ENCODE results near the gene RPP40.
"Not testable (repeated sequence)": the region's sequence is repeated elsewhere in the genome, so short reads cannot be mapped to it uniquely, and the experiment has no call there.

RPP40 gene, protein sequence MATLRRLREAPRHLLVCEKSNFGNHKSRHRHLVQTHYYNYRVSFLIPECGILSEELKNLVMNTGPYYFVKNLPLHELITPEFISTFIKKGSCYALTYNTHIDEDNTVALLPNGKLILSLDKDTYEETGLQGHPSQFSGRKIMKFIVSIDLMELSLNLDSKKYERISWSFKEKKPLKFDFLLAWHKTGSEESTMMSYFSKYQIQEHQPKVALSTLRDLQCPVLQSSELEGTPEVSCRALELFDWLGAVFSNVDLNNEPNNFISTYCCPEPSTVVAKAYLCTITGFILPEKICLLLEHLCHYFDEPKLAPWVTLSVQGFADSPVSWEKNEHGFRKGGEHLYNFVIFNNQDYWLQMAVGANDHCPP

DNA sequence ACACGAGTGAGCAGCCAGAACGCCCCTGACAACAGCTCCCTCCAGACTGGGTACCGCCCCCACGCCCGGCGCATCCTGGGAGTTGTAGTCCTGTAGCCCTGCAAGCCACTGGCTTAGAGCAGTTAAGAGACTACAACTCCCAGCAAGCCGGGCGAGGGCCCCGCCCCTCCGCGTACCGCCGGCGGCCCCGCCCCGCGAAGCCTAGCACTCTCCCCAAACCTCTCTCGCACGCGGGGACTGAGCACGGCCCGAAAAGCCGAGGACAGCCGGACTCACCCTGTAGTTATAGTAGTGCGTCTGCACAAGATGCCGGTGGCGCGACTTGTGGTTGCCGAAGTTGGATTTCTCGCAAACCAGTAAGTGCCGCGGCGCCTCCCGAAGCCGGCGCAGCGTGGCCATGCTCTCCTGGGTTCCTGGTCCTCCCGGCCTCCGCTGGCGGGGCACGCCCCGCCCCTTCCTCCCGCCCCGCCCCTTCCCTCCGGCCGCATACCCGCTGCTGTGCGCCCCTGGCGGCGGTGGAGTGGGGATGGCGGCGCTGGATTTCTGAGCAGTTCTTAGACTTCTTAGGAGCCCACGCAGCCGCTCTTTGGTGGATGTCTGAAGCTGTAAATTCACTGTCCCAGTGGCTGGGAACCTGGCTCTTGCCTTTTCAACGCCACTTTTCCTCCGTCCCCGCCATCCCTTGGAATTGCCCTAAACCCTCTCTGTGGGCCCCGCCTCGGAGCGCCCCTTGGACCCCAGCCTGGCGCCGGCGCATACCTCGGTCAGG is at the start of gene RPP40:
Gene RPP40 (minus strand): TSS at position 434 of the 769 bp plus-strand sequence. CDS start 35 bp downstream, at position 399.
- peak; percentile 97 for DNase-seq (ENCODE audit: low spot score)

DNA sequence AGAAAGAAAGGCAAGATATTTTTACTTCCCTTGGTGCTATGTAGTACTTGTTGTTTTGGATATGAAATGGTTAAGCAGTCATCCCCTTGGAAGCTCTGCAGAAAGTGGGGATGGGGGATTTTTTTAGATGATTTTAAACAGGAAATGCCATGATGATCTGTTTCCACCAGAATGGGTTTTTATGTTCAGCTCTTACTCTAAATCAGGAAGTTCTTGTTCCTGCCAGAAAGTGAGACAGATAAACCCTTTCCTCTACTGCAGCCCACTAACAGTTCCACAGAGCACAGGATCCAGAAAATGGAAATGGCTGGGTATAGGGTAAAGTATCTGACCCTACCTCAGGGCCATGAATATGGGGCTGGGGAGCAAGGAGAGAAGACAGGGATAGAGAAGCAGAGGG is 49.2 kb upstream of the RPP40 start:
- no peak for DNase-seq (ENCODE audit: low spot score)

DNA sequence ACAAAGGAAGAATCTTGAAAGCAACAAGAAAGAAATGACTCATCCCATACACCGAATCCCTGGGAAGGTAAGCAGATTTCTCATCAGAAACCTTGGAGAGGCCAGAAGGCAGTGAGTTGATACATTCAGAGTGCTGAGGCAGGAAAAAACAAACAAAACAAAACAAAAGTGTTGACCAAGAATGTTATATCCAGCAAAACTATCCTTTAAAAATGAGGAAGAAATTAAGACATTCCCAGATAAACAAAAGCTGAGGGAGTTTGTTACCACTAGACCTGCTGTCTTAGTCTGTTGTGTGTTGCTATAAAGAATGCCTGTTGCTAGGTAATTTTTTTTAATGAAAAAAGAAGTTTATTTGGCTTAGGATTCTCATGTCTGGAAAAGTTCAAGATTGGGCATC is 47.6 kb upstream of the RPP40 start:
- no peak for DNase-seq (ENCODE audit: low spot score)

DNA sequence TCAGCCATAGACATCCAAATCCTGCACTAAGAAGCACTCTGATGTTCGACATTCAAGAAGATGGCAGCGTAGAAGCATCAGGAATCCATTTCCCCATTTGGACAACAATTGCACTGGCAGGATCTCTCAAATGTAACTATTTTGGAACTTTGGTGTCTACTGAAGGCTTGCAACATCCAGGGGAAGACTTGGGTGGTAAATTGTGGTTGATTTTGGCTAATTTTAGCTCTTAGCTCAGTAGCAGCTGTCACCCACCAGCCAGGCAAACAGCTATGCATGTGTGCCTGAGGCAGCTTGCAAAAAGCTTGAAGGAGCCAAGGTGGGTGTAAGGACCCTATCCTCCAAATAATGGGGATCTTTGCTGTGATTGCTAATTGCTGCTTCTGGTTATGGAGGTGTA is 46.2 kb upstream of the RPP40 start:
- DNase-seq (ENCODE audit: low spot score) = no peak

DNA sequence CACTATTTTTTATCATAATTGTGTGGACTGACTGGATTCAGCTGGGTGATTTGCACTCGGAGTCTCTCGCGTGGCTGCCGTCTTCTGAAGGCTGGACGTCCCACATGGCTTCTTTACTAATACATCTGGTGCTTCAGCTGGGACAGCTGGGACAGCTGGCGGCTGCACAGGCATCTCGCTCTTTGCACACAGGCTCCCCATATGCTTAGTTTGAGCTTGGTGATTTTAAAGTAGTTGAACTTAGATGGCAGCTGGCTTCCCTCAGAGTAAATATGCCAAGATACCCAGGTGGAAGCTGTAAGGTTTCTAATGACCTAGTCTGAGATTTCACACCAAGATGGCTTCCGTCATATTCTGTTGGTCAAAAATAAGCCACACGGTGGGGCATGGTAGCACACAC is 42.6 kb upstream of the RPP40 start:
- DNase-seq (ENCODE audit: low spot score) = no peak

DNA sequence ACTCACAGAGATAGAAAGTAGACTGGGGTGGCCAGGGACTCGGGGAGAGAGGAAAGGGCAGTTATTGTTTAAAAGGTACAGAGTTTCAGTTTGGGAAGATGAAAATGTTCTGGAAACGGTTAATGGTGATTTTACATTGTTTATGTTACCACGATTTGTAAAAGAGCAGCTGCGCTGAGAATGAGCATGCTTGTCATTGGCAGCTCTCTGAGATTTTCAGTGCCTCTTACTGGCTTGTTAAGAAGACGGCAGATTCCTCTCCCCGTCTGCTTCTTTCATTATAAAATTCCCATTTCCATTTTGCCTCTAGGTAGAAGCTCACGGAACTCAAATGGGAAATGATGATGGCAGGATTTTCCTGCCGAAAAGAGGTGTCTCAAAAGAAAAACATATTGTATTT is 41.6 kb upstream of the RPP40 start:
- DNase-seq (ENCODE audit: low spot score) = no peak

DNA sequence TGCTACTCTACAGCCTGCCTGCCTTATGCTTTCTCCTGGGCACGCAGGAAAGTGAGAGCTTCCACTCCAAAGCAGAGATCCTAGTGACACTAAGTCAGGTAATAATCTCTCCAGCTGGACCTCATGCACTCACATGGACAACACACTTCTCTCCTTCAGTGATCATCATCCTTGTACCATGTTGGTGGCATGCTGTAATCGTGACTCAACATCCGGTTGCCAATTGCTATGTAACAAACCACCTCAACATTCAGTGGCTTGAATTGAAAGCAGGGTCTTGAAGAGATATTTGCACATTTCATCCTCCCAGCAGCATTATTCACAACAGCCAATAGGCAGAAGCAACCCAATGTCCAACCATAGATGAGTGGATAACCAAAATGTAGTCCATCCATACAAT is 41.0 kb upstream of the RPP40 start:
- no peak for DNase-seq (ENCODE audit: low spot score)

DNA sequence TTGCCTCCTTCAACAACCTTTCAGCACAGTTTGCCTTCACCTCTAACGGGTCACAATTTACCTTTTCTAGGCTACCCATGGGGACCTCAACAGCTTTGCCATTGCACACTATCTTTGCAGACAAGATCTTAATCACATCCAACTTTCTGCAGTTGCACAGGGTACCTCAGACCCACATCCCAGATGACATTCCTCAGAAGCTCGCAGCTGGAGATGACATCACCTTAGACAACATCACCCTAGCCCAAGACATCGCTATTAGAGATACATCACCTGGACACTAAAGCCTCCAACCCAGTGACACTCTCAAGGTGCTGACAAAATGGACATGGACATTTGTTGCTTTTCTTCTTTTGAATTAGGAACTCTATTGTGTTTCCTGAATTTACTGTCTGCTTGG is 38.6 kb upstream of the RPP40 start:
- no peak for DNase-seq (ENCODE audit: low spot score)

DNA sequence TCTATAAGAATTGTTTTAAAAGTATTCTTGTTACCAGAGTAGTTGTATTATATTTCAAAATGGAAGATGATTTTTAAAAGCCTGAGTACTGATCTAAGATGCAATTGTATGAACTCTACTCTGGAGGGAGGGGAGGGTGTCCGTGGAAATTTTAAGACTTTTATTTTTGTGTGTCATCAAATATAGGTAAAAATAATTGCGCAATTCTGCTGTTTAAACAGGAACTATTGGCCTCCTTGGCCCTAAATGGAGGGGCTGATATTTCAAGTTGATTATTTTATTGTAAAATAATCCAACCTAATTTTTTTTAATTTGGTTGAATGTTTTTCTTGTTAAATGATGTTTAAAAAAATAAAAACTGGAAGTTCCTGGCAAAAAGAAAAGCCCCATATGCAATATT is 38.1 kb upstream of the RPP40 start:
- no peak for DNase-seq (ENCODE audit: low spot score)

DNA sequence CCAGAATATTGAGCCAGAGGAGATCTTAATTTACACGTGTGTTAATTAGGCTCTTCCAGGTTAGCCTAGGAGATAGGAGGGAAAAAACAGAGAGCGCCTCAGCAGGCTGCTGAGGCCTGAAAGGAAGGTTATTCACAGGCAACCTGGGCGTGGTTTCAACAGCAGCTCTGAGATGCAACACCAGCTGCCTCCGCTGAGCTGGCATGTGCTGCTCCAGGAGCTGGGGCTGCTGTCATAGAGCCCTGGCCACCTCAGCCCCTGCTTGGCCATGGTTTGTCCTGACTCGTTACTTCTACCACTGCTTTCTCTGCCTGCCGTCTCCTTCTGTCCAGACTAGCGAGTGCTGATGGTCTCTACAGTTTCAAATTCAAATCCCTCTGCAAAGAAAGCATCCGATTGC is 32.4 kb upstream of the RPP40 start:
- DNase-seq (ENCODE audit: low spot score) = no peak

DNA sequence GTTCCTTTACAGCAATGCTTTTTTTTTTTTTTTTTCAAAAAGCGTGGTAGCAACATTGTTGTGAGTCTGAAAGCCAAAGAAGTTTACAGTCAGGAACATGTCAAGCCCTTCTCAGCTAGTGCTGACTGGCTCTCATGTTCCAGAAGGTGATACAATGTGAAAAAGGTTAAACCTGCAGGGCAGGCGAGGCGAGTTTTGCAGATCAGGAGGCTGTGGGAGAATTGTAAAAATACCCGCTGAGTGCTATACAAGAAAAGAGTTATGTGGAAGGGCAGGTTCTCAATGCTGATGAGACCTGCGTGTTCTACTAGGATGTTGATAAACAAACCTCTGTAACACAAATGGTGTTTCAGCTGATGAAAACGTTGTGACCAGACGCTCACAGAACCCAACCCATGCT is 30.9 kb upstream of the RPP40 start:
- DNase-seq (ENCODE audit: low spot score) = no peak

DNA sequence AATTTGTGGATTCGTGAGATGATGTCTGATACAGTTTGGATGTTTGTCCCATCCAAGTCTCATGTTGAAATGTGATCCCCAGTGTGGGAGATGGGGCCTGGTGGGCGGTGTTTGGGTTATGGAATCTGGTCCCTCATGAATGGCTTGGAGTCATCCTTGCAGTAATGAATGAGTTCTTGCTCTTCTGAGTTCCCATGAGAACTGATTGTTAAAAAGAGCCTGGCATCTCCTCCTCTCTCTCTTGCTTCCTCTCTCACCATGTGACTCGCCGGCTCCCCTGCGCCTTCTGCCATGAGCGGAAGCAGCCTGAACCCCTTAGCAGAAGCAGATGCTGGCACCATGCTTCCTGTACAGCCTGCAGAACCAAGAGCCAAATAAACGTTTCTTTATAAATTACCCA is 30.5 kb upstream of the RPP40 start:
- DNase-seq (ENCODE audit: low spot score) = no peak

DNA sequence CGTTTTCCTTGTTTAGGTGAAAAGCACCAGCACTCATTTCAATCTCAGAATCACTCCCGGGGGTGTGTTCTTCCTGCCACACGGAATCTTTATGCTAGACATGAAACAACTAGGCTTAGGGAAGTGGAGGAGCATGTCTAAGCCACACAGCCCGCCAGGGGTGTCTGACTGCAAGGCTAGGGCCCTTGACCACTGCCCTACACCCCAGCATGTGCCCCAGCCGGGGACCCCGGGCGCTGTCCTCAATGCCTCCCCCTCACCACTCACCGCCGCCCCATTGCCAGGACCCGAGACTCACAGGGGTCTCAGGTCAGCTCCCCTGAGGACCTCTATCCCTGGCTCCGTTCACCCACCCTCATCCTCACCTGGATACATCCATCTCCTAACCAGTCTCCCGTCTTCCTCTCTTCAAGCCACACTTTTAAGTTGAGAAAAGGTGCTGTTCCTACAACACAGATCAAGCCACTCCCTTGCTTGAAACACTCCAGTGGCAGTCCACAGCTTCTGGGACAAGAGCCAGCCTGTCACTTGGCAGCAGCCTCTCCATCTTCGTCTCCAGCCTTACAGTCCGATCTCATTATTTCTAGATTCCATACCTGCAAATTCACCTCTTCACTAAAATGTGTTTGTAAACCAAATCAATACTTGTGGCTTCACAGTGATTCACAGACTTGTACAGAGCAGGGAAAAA is 29.5 kb upstream of the RPP40 start:
- DNase-seq (ENCODE audit: low spot score) = not testable (repeated sequence)

DNA sequence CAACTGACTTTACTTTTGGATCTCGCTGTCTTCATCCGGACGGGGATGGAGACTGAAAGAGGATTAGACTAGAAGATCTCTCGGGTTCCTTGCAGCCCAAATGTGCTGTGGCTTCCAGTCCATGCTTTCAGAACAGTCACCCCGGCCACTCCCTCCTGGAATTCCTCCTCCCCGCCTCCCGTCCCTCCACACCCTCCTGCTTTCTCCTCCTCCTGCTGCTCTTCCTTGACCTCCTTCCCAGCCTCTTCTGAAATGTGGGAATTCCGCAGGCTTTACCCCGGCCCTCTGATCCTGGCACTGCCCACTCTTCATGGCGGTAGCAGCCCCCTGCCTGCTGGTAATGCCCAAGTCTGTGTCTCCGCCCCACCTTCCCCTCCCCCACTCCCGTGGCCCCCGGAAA is 28.9 kb upstream of the RPP40 start:
- not testable (repeated sequence) for DNase-seq (ENCODE audit: low spot score)

DNA sequence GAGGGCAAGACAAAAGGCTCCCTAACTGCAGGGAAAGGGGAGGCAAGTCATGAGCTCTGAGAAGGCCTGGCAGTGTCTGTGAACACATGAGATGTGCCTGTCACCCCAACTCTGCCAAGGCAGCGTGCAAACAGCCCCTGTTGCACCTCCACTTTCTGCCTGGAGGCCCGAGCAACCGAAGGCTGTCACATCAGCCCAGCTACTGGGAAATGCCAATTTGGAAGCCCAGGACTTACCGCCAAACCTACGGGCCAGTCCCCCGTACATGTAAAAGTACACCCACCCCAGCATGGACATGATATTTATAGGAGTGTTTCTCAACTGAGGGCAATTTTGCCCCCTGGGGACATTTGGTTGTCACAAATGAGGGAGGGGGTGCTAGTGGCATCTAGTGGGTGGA is 27.3 kb upstream of the RPP40 start:
- DNase-seq (ENCODE audit: low spot score) = no peak

DNA sequence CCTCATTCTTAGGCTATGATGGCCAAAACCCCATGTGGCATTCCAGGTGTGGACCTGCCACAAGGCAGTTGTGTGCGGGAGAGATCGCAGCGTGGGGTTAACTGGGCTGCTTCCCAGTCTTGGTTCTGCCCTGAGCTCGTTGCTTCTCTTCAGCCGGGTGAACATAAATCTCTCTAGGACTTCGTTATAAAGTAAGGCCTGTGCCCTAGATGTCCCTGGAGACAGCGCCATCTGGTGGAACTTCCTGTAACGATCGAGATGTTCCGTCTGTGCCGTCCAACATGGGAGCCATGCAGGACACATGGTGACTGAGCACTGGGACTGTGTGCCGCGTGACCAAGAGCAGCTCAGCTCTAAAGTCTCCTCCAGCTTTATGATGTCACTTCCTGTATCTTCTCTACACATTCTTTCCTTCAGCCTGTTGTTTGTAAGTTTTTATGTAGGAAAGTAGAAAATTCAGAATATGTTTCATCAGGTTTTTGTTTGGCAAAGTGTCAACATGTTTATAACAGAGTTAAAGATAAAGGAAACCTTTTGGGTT is 26.8 kb upstream of the RPP40 start:
- peak; percentile 72 for DNase-seq (ENCODE audit: low spot score)

DNA sequence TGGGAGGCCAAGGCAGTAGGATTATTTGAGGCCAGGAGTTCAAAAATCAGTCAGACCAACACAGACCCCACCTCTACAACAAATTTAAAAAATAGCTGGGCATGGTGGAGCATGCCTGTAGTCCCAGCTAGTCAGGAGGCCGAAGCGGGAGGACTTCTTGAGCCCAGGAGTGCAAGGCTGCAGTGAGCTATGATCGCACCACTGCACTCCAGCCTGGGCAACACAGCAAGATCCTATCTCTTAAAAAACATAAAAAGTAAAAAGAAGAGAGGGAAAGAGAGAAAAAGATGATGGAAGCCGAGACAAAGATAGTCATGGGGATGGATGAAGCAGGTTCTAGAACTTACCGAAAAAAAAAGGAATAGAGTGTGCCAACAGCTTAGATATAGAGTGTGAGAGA is 25.8 kb upstream of the RPP40 start:
- no peak for DNase-seq (ENCODE audit: low spot score)

DNA sequence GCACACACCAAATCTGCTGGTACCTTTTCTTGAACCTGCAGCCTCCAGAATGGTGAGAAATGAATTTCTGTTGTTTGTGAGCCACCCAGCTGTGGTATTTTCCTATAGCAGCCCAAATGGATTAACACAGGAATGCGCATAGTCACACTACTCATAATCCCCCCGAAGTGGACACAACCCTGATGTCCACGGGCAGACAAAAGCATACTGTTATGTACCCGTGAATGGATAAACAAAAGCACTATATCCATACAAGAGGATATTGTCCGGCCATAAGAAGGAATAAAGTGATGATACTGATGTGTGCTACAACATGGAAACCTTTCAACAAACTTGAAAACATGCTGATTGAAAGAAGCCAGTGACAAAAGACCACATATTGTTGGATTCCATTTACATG is 25.1 kb upstream of the RPP40 start:
- DNase-seq (ENCODE audit: low spot score) = no peak

DNA sequence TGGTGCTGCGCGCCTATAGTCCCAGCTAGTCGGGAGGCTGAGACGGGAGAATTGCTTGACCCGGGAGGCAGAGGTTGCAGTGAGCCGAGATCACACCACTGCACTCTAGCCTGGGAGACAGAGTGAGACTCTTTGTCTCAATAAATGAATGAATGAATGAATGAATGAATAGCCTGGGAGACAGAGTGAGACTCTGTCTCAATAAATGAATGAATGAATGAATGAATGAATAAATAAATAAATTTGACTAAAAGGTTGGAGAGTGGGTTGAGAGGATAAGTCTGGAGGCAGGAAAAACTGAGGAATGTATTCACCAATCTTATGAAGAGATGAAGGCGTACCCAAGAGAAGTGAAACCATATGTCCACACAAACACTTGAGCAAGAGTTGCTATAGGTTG is 24.5 kb upstream of the RPP40 start:
- DNase-seq (ENCODE audit: low spot score) = no peak

DNA sequence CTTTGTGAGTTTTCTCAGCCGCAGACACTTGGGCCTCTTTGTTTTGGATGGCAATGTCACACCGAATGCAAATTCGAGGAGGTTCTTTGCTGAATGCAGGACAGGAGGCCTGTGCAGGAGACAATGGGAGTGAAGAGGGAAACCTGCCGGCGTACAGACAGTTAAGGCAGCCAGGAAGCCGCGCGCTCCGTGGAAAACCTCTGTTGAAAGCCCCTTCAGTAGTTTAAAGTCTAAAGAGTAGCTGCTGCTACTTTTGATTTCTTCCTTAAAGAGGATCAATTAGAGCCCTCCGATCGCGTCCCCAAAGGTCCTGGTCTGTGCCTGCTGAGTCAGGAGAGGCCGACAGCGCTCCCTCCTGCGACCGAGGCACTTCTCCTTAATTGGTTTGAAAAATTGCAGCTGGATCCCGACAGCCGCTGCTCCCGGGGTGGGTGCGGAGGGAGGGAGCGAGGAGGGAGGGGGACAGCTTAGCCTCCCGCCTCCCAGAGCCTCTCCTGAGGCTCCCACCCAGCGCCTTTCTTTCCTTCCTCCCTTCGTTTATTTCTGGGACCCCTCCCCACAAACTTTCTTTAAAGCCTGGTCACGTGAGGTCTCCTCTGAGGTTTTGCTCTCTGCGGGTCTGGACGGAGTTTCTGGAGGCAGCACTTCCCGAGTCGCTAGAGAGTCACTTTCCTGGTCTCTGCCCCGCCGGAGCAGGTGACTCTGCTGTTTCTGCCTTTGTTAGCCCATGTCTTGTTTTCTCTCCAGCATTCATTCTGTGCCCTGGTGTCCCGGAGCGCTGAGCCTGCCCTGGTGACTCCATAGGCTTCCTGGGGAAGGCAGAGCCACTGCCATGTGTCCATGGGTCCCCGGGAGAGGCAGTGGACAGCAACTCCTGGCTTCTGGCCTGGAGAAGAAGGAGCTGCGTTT is 22.3 kb upstream of the RPP40 start:
- DNase-seq (ENCODE audit: low spot score) = no peak

DNA sequence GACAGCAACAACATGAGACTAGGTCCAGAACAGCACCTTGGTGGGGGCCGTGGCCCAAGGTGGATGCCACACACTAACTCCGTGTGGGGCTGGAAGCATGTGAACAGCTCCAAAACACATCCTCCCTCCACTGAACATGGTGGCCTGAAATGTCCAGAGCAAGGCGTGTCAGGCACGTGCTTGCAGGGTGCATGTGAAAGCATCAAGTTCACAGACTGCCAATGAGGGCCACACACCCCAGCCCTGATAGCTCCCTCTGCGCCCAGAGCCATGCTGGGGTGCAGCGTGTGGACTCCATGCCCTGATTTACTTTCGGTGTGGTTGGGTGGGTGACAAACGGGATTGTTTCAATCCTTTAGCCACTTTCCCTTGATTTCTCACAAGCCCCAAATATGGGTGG is 20.1 kb upstream of the RPP40 start:
- DNase-seq (ENCODE audit: low spot score) = no peak

DNA sequence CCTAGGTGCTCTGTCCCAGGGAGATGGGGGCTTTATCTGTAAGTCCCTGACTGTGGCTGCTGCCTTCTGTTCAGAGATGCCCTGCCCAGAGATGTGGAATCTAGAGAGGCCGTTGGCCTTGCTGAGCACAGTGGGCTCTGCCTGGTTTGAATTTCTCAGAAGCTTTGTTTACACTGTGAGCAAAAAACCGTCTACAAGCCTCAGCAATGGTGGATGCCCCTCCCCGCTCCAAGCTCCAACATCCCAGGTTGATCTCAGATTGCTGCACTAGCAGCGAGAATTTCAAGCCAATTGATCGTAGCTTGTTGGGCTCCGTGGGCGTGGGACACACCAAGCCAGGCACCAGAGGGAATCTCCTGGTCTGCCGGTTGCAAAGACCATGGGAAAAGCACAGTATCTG is 16.3 kb upstream of the RPP40 start:
- no peak for DNase-seq (ENCODE audit: low spot score)
